DOHH2 (cell line): Measurements from ENCODE around the gene PLSCR5.

Experiments used
- H3F3A ChIP-seq: fragments of 200-600 bp; sonication (generic), shearing (Covaris generic); 2 replicates; pipeline ENCODE4 v1.6.0; 2016; ENCODE audit warnings: antibody characterized with exemption, mild to moderate bottlenecking; ENCODE audit not compliant: control insufficient read depth, insufficient read depth
- H3K27ac ChIP-seq: fragments of 200-600 bp; sonication (generic); 2 replicates; pipeline ENCODE4 v1.5.1; 2014; ENCODE audit warnings: low read depth, mild to moderate bottlenecking, low read length, moderate library complexity
- H3K27me3 ChIP-seq: fragments of 200-600 bp; sonication (generic); 2 replicates; pipeline ENCODE4 v1.6.1; 2014; ENCODE audit warnings: mild to moderate bottlenecking, low read length, mixed read lengths; ENCODE audit not compliant: control insufficient read depth
- H3K36me3 ChIP-seq: fragments of 200-600 bp; sonication (generic); 2 replicates; pipeline ENCODE4 v1.6.1; 2014; ENCODE audit warnings: mild to moderate bottlenecking, low read length, moderate library complexity, mixed read lengths; ENCODE audit not compliant: control insufficient read depth
- H3K4me1 ChIP-seq: fragments of 200-600 bp; sonication (generic); 2 replicates; pipeline ENCODE4 v1.6.1; 2014; ENCODE audit warnings: mild to moderate bottlenecking, low read length, mixed read lengths; ENCODE audit not compliant: control insufficient read depth
- H3K4me2 ChIP-seq: fragments of 200-600 bp; sonication (generic); 2 replicates; pipeline ENCODE4 v1.6.0; 2014; ENCODE audit warnings: mild to moderate bottlenecking, low read length, moderate library complexity
- H3K4me3 ChIP-seq: fragments of 200-600 bp; sonication (generic); 2 replicates; pipeline ENCODE4 v1.5.1; 2014; ENCODE audit warnings: mild to moderate bottlenecking, low read length, mixed read lengths
- H3K79me2 ChIP-seq: fragments of 200-600 bp; sonication (generic); 2 replicates; pipeline ENCODE4 v1.6.1; 2014; ENCODE audit warnings: mild to moderate bottlenecking, low read length, mixed read lengths; ENCODE audit not compliant: control insufficient read depth
- H3K9me2 ChIP-seq: fragments of 200-600 bp; sonication (generic); replicated peaks from 2 replicates; pipeline ENCODE4 v1.6.1; 2014; ENCODE audit warnings: mild to moderate bottlenecking, low read length, mixed read lengths; ENCODE audit not compliant: control insufficient read depth
- H3K9me3 ChIP-seq: fragments of 200-600 bp; sonication (generic); 2 replicates; pipeline ENCODE4 v1.6.1; 2014; ENCODE audit warnings: antibody characterized with exemption, low read length, mixed read lengths; ENCODE audit not compliant: control insufficient read depth, insufficient read depth
- H4K20me1 ChIP-seq: fragments of 200-600 bp; sonication (generic); 2 replicates; pipeline ENCODE4 v1.6.0; 2014; ENCODE audit warnings: low read depth, mild to moderate bottlenecking, antibody characterized with exemption, low read length, moderate library complexity; ENCODE audit not compliant: control insufficient read depth, insufficient read depth
- CTCF ChIP-seq: fragments of 200-600 bp; sonication (generic); IDR thresholded peaks from one replicate; pipeline ENCODE4 v1.5.1; 2014; ENCODE audit warnings: antibody characterized with exemption, mild to moderate bottlenecking, low read depth, low read length; ENCODE audit not compliant: poor library complexity, severe bottlenecking
- EZH2phosphoT487 ChIP-seq: fragments of 200-600 bp; sonication (generic); IDR thresholded peaks from 2 replicates; pipeline ENCODE4 v1.6.1; 2017; ENCODE audit warnings: borderline replicate concordance, mild to moderate bottlenecking, antibody characterized with exemption, low read length, moderate library complexity, mixed read lengths

Gene PLSCR5

GRCh38 chr3:146594843-146595482 is 10.2 kb downstream of the PLSCR5 start:
- Histone ChIP-seq H3K79me2 (no peaks in the 10 kb centered on the region), H3K4me1 (no peaks in the 10 kb centered on the region), H3F3A (no peaks in the 10 kb centered on the region), H3K4me2 (no peak overlapping the region), H3K36me3 (no peaks in the 10 kb centered on the region), H4K20me1 (no peaks in the 10 kb centered on the region), H3K9me2 (no peaks in the 10 kb centered on the region), H3K27me3 (no peaks in the 10 kb centered on the region), H3K4me3 (no peak overlapping the region), H3K9me3 (no peaks in the 10 kb centered on the region), H3K27ac (no peak overlapping the region)
- TF ChIP-seq CTCF = no peak
- no peak for TF ChIP-seq EZH2phosphoT487

GRCh38 chr3:146593776-146594175 is 11.4 kb downstream of the PLSCR5 start:
- Histone ChIP-seq H3K9me2 (no peaks in the 10 kb centered on the region), H3K27ac (no peak overlapping the region), H3K27me3 (no peaks in the 10 kb centered on the region), H3K9me3 (no peaks in the 10 kb centered on the region), H3K4me1 (no peaks in the 10 kb centered on the region), H3K4me2 (no peak overlapping the region), H3F3A (no peaks in the 10 kb centered on the region), H3K36me3 (no peaks in the 10 kb centered on the region), H3K79me2 (no peaks in the 10 kb centered on the region), H3K4me3 (no peak overlapping the region), H4K20me1 (no peaks in the 10 kb centered on the region)
- TF ChIP-seq EZH2phosphoT487 (no peak), CTCF (no peak)

GRCh38 chr3:146590521-146590920 is 14.6 kb downstream of the PLSCR5 start:
- Histone ChIP-seq H3K4me2 (no peak overlapping the region), H3K79me2 (no peaks in the 10 kb centered on the region), H4K20me1 (no peaks in the 10 kb centered on the region)

More at GRCh38 chr3:146590521-146590920, 14.6 kb downstream of the PLSCR5 start:
- Histone ChIP-seq H3K27me3 (peaks cover 3% of the 10 kb centered on the region; the same call in 1 of the 2 replicates), H3K36me3 (no peaks in the 10 kb centered on the region), H3K9me2 (no peaks in the 10 kb centered on the region), H3F3A (no peaks in the 10 kb centered on the region), H3K9me3 (no peaks in the 10 kb centered on the region), H3K27ac (no peak overlapping the region), H3K4me1 (no peaks in the 10 kb centered on the region), H3K4me3 (no peak overlapping the region)
- TF ChIP-seq CTCF (no peak), EZH2phosphoT487 (no peak)
